GM18907 (cell line): ENCODE measurements around the gene CCNL1.
"Not testable (repeated sequence)": the region's sequence is repeated elsewhere in the genome, so short reads cannot be mapped to it uniquely, and the experiment has no call there.

Experiments
- ATAC-seq: cut with Tn5 transposase; IDR thresholded peaks from one replicate; pipeline ENCODE4 v1.9.1; 2021; ENCODE audit warnings: mild to moderate bottlenecking, moderate library complexity; ENCODE audit not compliant: unreplicated experiment

Gene CCNL1

GRCh38 chr3:157107037-157107436, 52.9 kb downstream of the CCNL1 start:
- ATAC-seq, result no peak

GRCh38 chr3:157104928-157105652, 54.9 kb downstream of the CCNL1 start:
- peak; percentile 70 for ATAC-seq

- no peak for ATAC-seq
These were observed 55.4 kb downstream of the CCNL1 start for GRCh38 chr3:157104521-157104920.

- ATAC-seq, result no peak
These were observed 56.1 kb downstream of the CCNL1 start for GRCh38 chr3:157103860-157104259.

GRCh38 chr3:157103280-157103679, 56.7 kb downstream of the CCNL1 start:
- ATAC-seq, result peak; percentile 90

- not testable (repeated sequence) for ATAC-seq
These were observed 57.4 kb downstream of the CCNL1 start for GRCh38 chr3:157102595-157102994.

GRCh38 chr3:157102098-157102497, 57.8 kb downstream of the CCNL1 start:
- ATAC-seq, result no peak

- ATAC-seq, result no peak
These were observed 58.5 kb downstream of the CCNL1 start for GRCh38 chr3:157101486-157101885.

- no peak for ATAC-seq
These were observed 59.1 kb downstream of the CCNL1 start for GRCh38 chr3:157100608-157101396.

- ATAC-seq, result no peak
These were observed 59.9 kb downstream of the CCNL1 start for GRCh38 chr3:157100096-157100477.

- no peak for ATAC-seq
These were observed 60.4 kb downstream of the CCNL1 start for GRCh38 chr3:157099326-157100095.

GRCh38 chr3:157098823-157099185, 61.1 kb downstream of the CCNL1 start:
- ATAC-seq, result no peak

- no peak for ATAC-seq
These were observed 61.7 kb downstream of the CCNL1 start for GRCh38 chr3:157098121-157098822.
